Measurements from ENCODE around the gene NAGLU.

NAGLU gene

GRCh38 chr17:42536048-42536371, at the start of gene NAGLU:
TSS of gene NAGLU (plus strand) at chr17:42536241. CDS start at chr17:42536273, 32 bp downstream.
- DNase-seq: peak; percentile 89

GRCh38 chr17:42488032-42488431, 48.0 kb upstream of the NAGLU start:
- DNase-seq: no peak

- no peak for DNase-seq
These were observed 42.7 kb upstream of the NAGLU start for GRCh38 chr17:42493319-42493718.

- no peak for DNase-seq
These were observed 41.4 kb upstream of the NAGLU start for GRCh38 chr17:42494673-42495072.

- no peak for DNase-seq
These were observed 37.2 kb upstream of the NAGLU start for GRCh38 chr17:42498828-42499227.

- DNase-seq: no peak
These were observed 34.0 kb upstream of the NAGLU start for GRCh38 chr17:42502091-42502490.

GRCh38 chr17:42502926-42503325, 33.1 kb upstream of the NAGLU start:
- DNase-seq: no peak

- no peak for DNase-seq
These were observed 28.4 kb upstream of the NAGLU start for GRCh38 chr17:42507671-42508070.

GRCh38 chr17:42508426-42509165, 27.4 kb upstream of the NAGLU start:
- no peak for DNase-seq

- DNase-seq: no peak
These were observed 26.6 kb upstream of the NAGLU start for GRCh38 chr17:42509409-42509808.

- DNase-seq: no peak
These were observed 26.2 kb upstream of the NAGLU start for GRCh38 chr17:42509841-42510240.

- no peak for DNase-seq
These were observed 23.8 kb upstream of the NAGLU start for GRCh38 chr17:42512246-42512645.

GRCh38 chr17:42512733-42513251, 23.2 kb upstream of the NAGLU start:
- DNase-seq: no peak

- DNase-seq: no peak
These were observed 22.4 kb upstream of the NAGLU start for GRCh38 chr17:42513686-42514085.

- DNase-seq: no peak
These were observed 21.8 kb upstream of the NAGLU start for GRCh38 chr17:42514279-42514678.

- DNase-seq: no peak
These were observed 21.2 kb upstream of the NAGLU start for GRCh38 chr17:42514867-42515266.

- DNase-seq: peak; percentile 96
These were observed 18.5 kb upstream of the NAGLU start for GRCh38 chr17:42517516-42517915.

GRCh38 chr17:42518046-42518754, 17.8 kb upstream of the NAGLU start:
- peak; percentile 99 for DNase-seq

GRCh38 chr17:42518755-42519545, 17.1 kb upstream of the NAGLU start:
- peak; percentile 50 for DNase-seq

GRCh38 chr17:42519546-42520491, 16.2 kb upstream of the NAGLU start:
- DNase-seq: peak; percentile 99

- DNase-seq: no peak
These were observed 15.5 kb upstream of the NAGLU start for GRCh38 chr17:42520540-42520951.

- peak; percentile 14 for DNase-seq
These were observed 15.0 kb upstream of the NAGLU start for GRCh38 chr17:42521036-42521435.

Measured in HCEC 1CT (cell line).